HepG2 (cell line): ENCODE measurements around the gene NPTXR. TPM values are rescaled to one million over a fixed set of nuclear protein-coding genes. Genes with fewer than 3 reads are reported as not detected.

ENCODE experiments used
- CSRNP1 ChIP-seq: sonication (generic); formaldehyde crosslinking; IDR thresholded peaks from 2 replicates; pipeline ENCODE4 v1.8.1; 2023; ENCODE audit warnings: mild to moderate bottlenecking, missing genetic modification reagents
- HDAC2 ChIP-seq: sonication (generic); formaldehyde crosslinking; IDR thresholded peaks from 2 replicates; pipeline ENCODE4 v1.4.0; 2020; ENCODE audit warnings: missing genetic modification reagents
- HINFP ChIP-seq: sonication (generic); formaldehyde crosslinking; IDR thresholded peaks from 2 replicates; pipeline ENCODE4 v1.4.0; 2020; ENCODE audit warnings: low read depth, mild to moderate bottlenecking, missing genetic modification reagents
- PAXIP1 ChIP-seq: sonication (generic); formaldehyde crosslinking; conservative IDR thresholded peaks from 2 replicates; pipeline ENCODE4 v1.4.0; 2020; ENCODE audit warnings: mild to moderate bottlenecking, missing genetic modification reagents, moderate library complexity
- SALL1 ChIP-seq: sonication (generic); formaldehyde crosslinking; IDR thresholded peaks from 2 replicates; pipeline ENCODE4 v1.8.0; 2022; ENCODE audit warnings: mild to moderate bottlenecking, missing genetic modification reagents
- SP5 ChIP-seq: IDR thresholded peaks from 2 replicates; pipeline ENCODE4 v1.6.1; 2016; ENCODE audit warnings: low read depth, borderline replicate concordance
- ZNF512B ChIP-seq: sonication (generic); formaldehyde crosslinking; IDR thresholded peaks from 2 replicates; pipeline ENCODE4 v1.5.1; 2020; ENCODE audit warnings: missing genetic modification reagents, mild to moderate bottlenecking, borderline replicate concordance
- ZNF629 ChIP-seq: sonication (generic); formaldehyde crosslinking; conservative IDR thresholded peaks from 2 replicates; pipeline ENCODE4 v1.5.0; 2020; ENCODE audit warnings: missing genetic modification reagents
- ZNF772 ChIP-seq: sonication (generic); formaldehyde crosslinking; IDR thresholded peaks from 2 replicates; pipeline ENCODE4 v1.5.0; 2020; ENCODE audit warnings: mild to moderate bottlenecking, missing genetic modification reagents
- ZNF800 ChIP-seq: sonication (generic); formaldehyde crosslinking; IDR thresholded peaks from 2 replicates; pipeline ENCODE4 v1.4.0; 2020; ENCODE audit warnings: missing genetic modification reagents
- ZNF816 ChIP-seq: sonication (generic); formaldehyde crosslinking; IDR thresholded peaks from 2 replicates; pipeline ENCODE4 v1.8.0; 2022; ENCODE audit warnings: missing genetic modification reagents, mild to moderate bottlenecking, borderline replicate concordance
- polyA plus RNA-seq, 8 experiments: library from polyadenylated mRNA; depleted of rRNA in 3 of 8; stranded (reverse) in 7 of 8; unstranded in 1 of 8; fragments of >200 nt; fragmentation: Illumina TruSeq in 4 of 8; extraction: Trizol in 4 of 8; gene quantifications; 2 replicates each; pipeline versions ENCODE4 v1.2.1 to v1.2.3, GENCODE V29; 2011 to 2016; ENCODE audit warnings: low read depth in 4 of 8, missing spikeins in 1 of 8, mixed read lengths in 1 of 8; ENCODE audit not compliant: insufficient read depth in 1 of 8
- total RNA-seq, 5 experiments: library from RNA; depleted of rRNA; stranded (reverse); fragments of >200 nt; fragmentation: Illumina TruSeq; extraction: Trizol; gene quantifications; 2 replicates each; pipeline ENCODE4 v1.2.3, GENCODE V29; 2016; ENCODE audit warnings: low read depth in 1 of 5
- TF ChIP-seq, protein P1 (sequence below), 2 experiments: sonication (generic) in 1 of 2; formaldehyde crosslinking in 1 of 2; IDR thresholded peaks; 2 replicates each; pipeline versions ENCODE4 v1.4.0 to v1.6.1; 2018 to 2020; ENCODE audit warnings: missing genetic modification reagents in 2 of 2, borderline replicate concordance in 1 of 2, low read depth in 1 of 2, mild to moderate bottlenecking in 1 of 2, missing biosample characterization in 1 of 2

The NPTXR gene
- total and polyA plus RNA-seq, 2 of the 13 experiments (the other 11 are each of a cell fraction or from before 2014, with no cell fraction given), result 2.6 to 4.8 TPM

- TF ChIP-seq ZNF512B (CRISPR knock-in tag), result 0 out of 2 replicates have a peak, but pooled peaks have one; percentile 40
- 0 out of 2 replicates have a peak, but pooled peaks have one; percentile 41 for TF ChIP-seq SP5
- peak; percentile 48; the same call in 1 of the 2 replicates for TF ChIP-seq HDAC2 (CRISPR knock-in tag)
- peak; percentile 84 for TF ChIP-seq PAXIP1 (CRISPR knock-in tag)
- 0 out of 2 replicates have a peak, but pooled peaks have one; percentile 25 for TF ChIP-seq ZNF800 (CRISPR knock-in tag)
- TF ChIP-seq HINFP (CRISPR knock-in tag), result 0 out of 2 replicates have a peak, but pooled peaks have one; percentile 23
- TF ChIP-seq, protein P1, sequence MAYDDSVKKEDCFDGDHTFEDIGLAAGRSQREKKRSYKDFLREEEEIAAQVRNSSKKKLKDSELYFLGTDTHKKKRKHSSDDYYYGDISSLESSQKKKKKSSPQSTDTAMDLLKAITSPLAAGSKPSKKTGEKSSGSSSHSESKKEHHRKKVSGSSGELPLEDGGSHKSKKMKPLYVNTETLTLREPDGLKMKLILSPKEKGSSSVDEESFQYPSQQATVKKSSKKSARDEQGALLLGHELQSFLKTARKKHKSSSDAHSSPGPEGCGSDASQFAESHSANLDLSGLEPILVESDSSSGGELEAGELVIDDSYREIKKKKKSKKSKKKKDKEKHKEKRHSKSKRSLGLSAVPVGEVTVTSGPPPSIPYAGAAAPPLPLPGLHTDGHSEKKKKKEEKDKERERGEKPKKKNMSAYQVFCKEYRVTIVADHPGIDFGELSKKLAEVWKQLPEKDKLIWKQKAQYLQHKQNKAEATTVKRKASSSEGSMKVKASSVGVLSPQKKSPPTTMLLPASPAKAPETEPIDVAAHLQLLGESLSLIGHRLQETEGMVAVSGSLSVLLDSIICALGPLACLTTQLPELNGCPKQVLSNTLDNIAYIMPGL (CRISPR knock-in tag; IDR thresholded peaks at IDR 0.05; ENCODE audit: borderline replicate concordance in 1 of 2, low read depth in 1 of 2), result peak in 1 of 2 experiments; percentile 21; a peak in 1 of 4 replicates
- 0 out of 2 replicates have a peak, but pooled peaks have one; percentile 20 for TF ChIP-seq ZNF629 (CRISPR knock-in tag)
- 0 out of 2 replicates have a peak, but pooled peaks have one; percentile 33 for TF ChIP-seq ZNF772
- 0 out of 2 replicates have a peak, but pooled peaks have one; percentile 18 for TF ChIP-seq CSRNP1 (CRISPR knock-in tag)
- TF ChIP-seq ZNF816 (CRISPR knock-in tag), result no peak
- peak; percentile 38; the same call in 1 of the 2 replicates for TF ChIP-seq SALL1 (CRISPR knock-in tag)
Measured at GRCh38 chr22:38844315-38845003, 631 bp upstream of the NPTXR start (continued).
